GM19467 (cell line): ENCODE results near the gene IGLL1.

ENCODE experiments used
- ATAC-seq: cut with Tn5 transposase; IDR thresholded peaks from one replicate; pipeline ENCODE4 v1.9.1; 2021; ENCODE audit warnings: mild to moderate bottlenecking, moderate library complexity; ENCODE audit not compliant: unreplicated experiment

The IGLL1 gene

GRCh38 chr22:23530766-23531282 is 49.3 kb downstream of the IGLL1 start:
- ATAC-seq: no peak

DNA sequence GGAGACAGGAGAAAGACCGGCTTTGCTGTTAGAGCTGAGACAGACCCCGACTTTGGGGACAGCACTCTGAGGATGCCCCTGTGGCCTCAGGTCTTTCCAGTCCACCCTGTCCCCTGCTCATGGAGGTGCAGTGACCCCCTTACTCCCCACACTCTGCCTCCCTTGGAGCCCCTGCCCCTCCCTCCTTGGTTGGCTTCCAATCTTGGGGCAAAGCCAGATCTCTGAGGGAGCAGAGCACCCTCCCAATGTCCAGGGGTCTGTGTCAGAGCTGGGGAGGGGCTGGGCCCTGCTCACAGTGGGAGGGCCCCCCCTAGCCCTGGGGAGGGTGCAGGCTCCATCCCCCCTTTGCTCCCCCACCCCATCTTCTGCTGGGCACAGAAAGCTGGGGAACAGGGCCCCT is 50.0 kb downstream of the IGLL1 start:
- ATAC-seq: no peak

DNA sequence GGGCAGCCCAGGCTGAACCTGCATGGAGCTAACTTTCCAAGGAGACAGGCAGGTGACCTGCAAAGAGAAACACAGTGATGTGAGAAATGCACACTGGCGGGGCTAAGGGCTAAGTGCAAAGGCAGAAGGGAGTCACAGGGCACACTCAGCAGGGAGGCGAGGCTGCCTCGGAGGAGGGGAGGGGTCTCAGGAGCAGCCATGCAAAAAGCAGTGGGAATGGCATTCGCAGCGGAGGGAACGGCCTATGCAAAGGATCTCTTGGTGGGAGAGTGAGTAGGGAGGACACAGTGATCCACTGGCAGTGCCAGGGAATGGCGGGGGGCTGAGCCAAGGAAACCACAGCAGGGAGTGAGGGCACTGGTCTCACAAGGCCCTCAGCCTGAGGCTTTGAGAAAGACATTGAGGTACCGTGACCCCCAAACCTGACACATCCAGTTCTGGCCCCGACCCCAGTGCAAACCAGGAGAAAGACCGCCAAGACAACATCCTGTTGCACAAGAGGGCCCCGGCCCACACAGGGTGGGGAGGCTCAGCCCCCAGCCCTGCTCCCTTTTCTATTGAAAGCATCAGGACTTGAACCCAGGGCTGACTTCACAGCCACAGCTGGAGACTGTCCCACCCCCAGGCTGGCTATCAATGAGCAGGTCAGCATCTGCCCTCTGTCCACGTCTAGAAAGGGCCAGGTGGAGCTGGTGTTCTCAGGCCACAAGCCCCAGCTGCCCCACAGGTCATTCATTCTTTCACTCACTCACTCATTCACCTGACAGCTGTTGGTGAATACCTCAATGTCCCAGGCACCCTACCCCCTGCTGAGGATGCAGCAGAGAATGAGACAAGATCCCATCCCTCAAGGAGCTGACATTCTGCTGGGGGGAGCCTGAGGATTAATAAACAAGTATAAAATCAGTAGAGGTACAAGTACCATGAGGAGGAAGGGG is 50.7 kb downstream of the IGLL1 start:
- ATAC-seq: no peak

GRCh38 chr22:23527971-23528740 is 51.9 kb downstream of the IGLL1 start:
- ATAC-seq: no peak

DNA sequence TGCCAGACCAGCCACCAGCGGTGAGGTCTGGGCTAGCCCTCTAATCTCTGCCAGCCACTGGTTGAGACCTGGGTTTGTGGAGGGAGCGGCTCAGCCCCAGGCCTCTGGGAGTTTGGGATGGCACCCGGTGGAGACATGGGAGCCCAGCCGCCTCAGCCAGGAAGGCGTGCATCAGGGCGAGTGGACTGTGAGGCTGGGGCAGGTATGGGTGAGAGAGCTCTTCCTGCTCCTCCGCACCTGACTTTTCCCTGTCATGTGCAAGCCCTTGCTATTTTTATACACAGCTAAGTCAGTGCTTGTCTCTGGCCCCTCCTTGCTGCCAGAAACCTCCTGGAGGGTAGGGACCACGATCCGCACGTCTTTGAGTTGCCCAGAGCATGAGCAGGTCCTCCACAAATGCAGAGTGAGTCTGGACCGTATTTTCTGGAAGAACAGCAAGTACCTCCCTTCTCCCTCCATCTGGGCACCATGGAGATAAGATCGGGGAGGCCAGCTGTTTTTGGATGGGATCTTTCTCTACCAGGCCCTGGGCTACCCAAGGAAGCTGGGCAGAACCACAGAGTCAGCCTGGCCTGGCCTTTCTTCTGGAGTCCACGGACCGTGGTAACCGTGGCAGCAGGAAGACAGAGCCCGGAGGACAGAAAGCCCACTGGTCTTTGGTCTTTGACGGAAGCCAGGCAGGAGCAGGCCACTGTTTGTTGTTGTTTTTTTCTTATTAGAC is 53.3 kb downstream of the IGLL1 start:
- ATAC-seq: no peak

- ATAC-seq: no peak
Observed at GRCh38 chr22:23525510-23525909, 54.6 kb downstream of the IGLL1 start.

DNA sequence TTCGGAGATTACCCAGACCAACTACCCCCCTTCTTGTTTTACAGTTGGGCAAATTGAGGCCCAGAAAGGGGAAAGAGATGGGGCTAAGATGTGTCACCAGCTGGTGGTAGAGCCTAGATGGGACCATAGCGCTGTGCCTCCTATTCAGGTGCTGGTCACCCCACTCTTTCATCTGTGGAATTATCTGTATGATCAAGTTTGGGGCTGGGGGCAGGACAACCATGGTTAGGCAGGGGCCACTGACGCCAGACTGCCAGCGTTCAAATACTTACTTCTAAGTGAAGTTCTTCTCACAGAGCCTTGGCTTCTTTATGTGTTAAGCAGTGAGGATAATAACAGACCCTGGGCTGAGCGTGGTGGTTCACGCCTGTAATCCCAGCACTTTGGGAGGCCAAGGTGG is 55.9 kb downstream of the IGLL1 start:
- ATAC-seq: no peak

DNA sequence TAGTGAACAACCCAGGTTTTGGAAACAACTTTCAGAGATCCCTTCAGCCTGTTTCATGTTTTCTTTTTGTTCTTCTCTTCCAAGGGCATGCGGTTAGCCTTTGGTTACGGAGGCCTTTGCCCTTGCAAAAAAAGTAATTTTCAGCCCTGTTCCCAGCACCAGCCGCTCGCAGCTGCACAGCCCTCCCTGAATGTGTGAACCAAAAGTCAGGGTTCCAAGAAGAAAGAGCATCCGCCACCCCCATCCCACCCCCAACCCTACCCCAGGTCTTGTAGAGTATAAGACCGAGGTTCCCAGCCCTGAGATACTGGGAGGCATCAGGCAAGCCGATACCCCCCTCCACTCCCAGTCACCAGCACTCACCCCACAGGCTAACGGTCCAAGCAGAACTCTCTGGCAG is 56.4 kb downstream of the IGLL1 start:
- no peak for ATAC-seq
